Mesothelial cell of epicardium (in vitro differentiated cells): ENCODE measurements around the gene ANKRD31. TPM values are rescaled to one million over a fixed set of nuclear protein-coding genes. Genes with fewer than 3 reads are reported as not detected.

ENCODE experiments used
- DNase-seq, 2 experiments: peaks; one replicate each; pipeline ENCODE4 v3.0.0; 2021; ENCODE audit warnings: low spot score in 2 of 2; ENCODE audit not compliant: unreplicated experiment in 2 of 2
- H3K27ac Mint-ChIP-seq: 2 replicates; pipeline ENCODE4 v1.8.0; 2021; ENCODE audit warnings: mixed read lengths
- H3K27me3 Mint-ChIP-seq: 2 replicates; pipeline ENCODE4 v1.8.0; 2021; ENCODE audit warnings: low read depth, mixed read lengths
- H3K36me3 Mint-ChIP-seq: 2 replicates; pipeline ENCODE4 v1.8.0; 2021; ENCODE audit warnings: mixed read lengths
- H3K4me1 Mint-ChIP-seq: 2 replicates; pipeline ENCODE4 v1.8.0; 2021; ENCODE audit warnings: mixed read lengths
- H3K4me3 Mint-ChIP-seq: 2 replicates; pipeline ENCODE4 v1.8.0; 2021; ENCODE audit warnings: mild to moderate bottlenecking, moderate library complexity, mixed read lengths
- H3K9me3 Mint-ChIP-seq: 2 replicates; pipeline ENCODE4 v1.8.0; 2021; ENCODE audit warnings: mixed read lengths
- total RNA-seq: library from RNA; stranded (reverse); gene quantifications from 3 replicates; pipeline ENCODE4 v1.2.1, GENCODE V29; 2021
- TF ChIP-seq, protein P1 (sequence below): fragments of 200-600 bp; sonication (generic); IDR thresholded peaks from one replicate; pipeline ENCODE4 v1.5.0; 2021; ENCODE audit warnings: antibody characterized with exemption; ENCODE audit not compliant: unreplicated experiment

ANKRD31 gene
- total RNA-seq, 1 donor from 2014 or later = 1.1 TPM

DNA sequence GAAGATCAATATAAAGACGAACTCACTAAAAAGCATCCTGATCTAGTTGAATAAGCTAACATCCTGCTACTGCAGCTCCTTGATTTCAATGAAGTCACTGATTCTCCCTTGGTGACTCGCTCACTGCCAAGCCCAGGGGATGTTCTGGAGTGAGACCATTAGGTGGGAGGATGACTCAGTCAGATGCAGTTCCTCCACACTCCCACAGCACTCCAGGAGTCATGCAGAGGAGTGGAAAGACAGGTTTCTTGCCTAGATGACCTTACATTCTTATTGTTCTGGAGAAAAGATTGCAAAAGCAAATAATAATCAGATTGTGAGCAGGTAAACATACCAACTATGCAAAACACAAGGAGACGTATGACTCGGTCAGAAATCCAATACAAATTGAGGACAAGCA lies 199.6 kb downstream of the ANKRD31 start:
- DNase-seq = no peak
- Mint-ChIP-seq H3K27me3 (no peaks in the 10 kb centered on the region), H3K4me3 (no peak overlapping the region), H3K27ac (peak overlapping the region; percentile 32), H3K36me3 (peaks cover 1% of the 10 kb centered on the region), H3K4me1 (peaks cover 10% of the 10 kb centered on the region), H3K9me3 (no peaks in the 10 kb centered on the region)
- TF ChIP-seq, protein P1, sequence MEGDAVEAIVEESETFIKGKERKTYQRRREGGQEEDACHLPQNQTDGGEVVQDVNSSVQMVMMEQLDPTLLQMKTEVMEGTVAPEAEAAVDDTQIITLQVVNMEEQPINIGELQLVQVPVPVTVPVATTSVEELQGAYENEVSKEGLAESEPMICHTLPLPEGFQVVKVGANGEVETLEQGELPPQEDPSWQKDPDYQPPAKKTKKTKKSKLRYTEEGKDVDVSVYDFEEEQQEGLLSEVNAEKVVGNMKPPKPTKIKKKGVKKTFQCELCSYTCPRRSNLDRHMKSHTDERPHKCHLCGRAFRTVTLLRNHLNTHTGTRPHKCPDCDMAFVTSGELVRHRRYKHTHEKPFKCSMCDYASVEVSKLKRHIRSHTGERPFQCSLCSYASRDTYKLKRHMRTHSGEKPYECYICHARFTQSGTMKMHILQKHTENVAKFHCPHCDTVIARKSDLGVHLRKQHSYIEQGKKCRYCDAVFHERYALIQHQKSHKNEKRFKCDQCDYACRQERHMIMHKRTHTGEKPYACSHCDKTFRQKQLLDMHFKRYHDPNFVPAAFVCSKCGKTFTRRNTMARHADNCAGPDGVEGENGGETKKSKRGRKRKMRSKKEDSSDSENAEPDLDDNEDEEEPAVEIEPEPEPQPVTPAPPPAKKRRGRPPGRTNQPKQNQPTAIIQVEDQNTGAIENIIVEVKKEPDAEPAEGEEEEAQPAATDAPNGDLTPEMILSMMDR = no peak

GRCh38 chr5:75034137-75034739 lies 202.4 kb downstream of the ANKRD31 start:
- Mint-ChIP-seq H3K9me3 (no peaks in the 10 kb centered on the region), H3K27me3 (no peaks in the 10 kb centered on the region), H3K4me1 (peaks cover 10% of the 10 kb centered on the region), H3K36me3 (peaks cover 1% of the 10 kb centered on the region), H3K4me3 (no peak overlapping the region), H3K27ac (no peak overlapping the region)
- TF ChIP-seq, protein P1 = no peak
- DNase-seq = no peak

- Mint-ChIP-seq H3K9me3 (no peaks in the 10 kb centered on the region), H3K4me3 (no peak overlapping the region), H3K36me3 (peaks cover 1% of the 10 kb centered on the region), H3K27ac (no peak overlapping the region), H3K27me3 (no peaks in the 10 kb centered on the region), H3K4me1 (peaks cover under 1% of the 10 kb centered on the region)
- no peak for DNase-seq
- TF ChIP-seq, protein P1 = no peak
Observed at GRCh38 chr5:75031366-75031765, 205.3 kb downstream of the ANKRD31 start.

DNA sequence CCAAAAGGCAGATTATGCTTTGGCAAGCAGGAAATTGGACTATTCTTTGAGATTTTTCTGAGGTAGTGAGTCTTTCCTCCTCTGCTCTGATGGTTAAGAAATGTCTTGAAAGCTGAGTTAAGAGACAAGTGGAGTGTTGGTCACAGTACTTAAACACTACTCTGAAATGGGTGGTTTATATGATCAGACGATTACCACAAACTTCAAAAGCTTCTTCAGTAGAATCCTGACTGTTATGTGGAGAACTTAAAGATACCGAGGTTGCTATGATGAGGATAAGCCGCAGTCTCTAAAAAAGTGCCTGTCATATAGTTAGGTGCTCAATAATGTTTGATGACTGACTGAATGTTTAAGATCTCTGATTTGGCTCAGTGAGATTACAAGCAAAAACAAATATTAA lies 208.6 kb downstream of the ANKRD31 start:
- H3K9me3 Mint-ChIP-seq = no peaks in the 10 kb centered on the region
- H3K27me3 Mint-ChIP-seq = no peaks in the 10 kb centered on the region
- no peak overlapping the region for H3K4me3 Mint-ChIP-seq
- no peak for DNase-seq
- H3K4me1 Mint-ChIP-seq = peaks cover 4% of the 10 kb centered on the region
- H3K36me3 Mint-ChIP-seq = no peaks in the 10 kb centered on the region
- no peak overlapping the region for H3K27ac Mint-ChIP-seq
- TF ChIP-seq, protein P1 = no peak

DNA sequence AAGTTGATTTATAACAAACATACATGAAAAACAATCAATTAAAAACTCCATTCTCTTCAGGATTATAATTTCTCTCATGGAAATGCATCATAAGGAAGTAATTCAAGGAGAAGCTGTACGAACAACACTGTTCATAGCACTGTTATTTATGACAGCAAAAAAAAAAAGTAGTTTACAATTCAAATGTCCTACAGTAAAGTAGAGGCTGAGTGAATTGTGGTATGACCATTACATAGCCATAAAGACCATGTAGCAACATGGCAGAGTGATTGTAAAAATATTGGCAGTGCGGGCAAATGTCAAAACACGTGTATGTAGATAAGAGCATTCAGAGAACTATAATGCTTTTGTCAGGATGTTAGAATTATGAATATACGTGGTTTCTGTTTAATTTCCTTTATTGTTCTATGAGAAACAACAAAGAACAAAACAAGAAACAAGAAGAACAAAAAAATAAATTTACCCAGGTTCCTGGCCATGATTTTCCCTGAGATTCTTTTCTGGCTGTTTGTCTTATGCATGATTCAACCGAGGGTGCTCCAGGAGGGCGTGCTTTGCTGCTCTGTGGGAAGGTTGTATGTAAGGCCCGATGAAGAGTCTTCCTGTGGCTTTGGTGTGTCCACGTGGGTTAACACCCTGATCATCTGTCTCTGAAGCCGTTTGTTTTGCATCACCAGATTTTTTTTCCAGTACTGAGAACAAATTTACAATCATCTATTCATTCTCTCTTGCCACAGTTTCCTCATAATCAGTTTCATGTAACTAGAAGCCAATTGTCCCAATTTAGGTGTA lies 213.1 kb downstream of the ANKRD31 start:
- no peaks in the 10 kb centered on the region for H3K27me3 Mint-ChIP-seq
- DNase-seq = no peak
- no peak overlapping the region for H3K4me3 Mint-ChIP-seq
- peak overlapping the region; percentile 23 for H3K27ac Mint-ChIP-seq
- TF ChIP-seq, protein P1 = no peak
- no peaks in the 10 kb centered on the region for H3K9me3 Mint-ChIP-seq
- H3K36me3 Mint-ChIP-seq = no peaks in the 10 kb centered on the region
- H3K4me1 Mint-ChIP-seq = peaks cover 4% of the 10 kb centered on the region
